A673 (cell line): ENCODE measurements around the gene SCRN1.

Experiments
- EZH2 ChIP-seq: fragments of 200-600 bp; sonication (generic); IDR thresholded peaks from 2 replicates; pipeline ENCODE4 v1.6.1; 2017; ENCODE audit warnings: borderline replicate concordance, low read depth, mild to moderate bottlenecking, mixed read lengths, antibody characterized with exemption, low read length; ENCODE audit not compliant: poor library complexity, severe bottlenecking
- TF ChIP-seq, protein P1 (sequence below): fragments of 300-800, 200-600 bp; sonication (generic); conservative IDR thresholded peaks from 2 replicates; pipeline ENCODE4 v1.5.1; 2017; ENCODE audit warnings: low read depth, mild to moderate bottlenecking, antibody characterized with exemption, low read length, moderate library complexity, mixed read lengths

DNA sequence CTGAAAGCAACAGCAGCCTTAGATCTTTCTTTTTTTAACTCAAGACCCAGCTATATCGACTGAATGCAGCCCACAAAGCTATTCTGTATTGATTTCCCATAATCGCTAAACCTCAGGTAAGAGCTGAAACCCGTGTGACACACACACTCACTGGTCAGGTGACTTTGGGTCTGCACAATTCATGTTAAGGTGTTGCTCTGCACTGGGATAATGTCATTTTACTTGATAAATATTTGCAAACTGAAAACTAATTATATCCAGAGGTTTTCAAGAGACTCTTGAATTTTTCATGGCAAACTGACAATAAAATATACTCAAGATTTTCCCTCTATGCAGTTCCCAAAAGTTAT lies 33.1 kb downstream of the SCRN1 start:
- no peak for TF ChIP-seq EZH2
- TF ChIP-seq, protein P1, sequence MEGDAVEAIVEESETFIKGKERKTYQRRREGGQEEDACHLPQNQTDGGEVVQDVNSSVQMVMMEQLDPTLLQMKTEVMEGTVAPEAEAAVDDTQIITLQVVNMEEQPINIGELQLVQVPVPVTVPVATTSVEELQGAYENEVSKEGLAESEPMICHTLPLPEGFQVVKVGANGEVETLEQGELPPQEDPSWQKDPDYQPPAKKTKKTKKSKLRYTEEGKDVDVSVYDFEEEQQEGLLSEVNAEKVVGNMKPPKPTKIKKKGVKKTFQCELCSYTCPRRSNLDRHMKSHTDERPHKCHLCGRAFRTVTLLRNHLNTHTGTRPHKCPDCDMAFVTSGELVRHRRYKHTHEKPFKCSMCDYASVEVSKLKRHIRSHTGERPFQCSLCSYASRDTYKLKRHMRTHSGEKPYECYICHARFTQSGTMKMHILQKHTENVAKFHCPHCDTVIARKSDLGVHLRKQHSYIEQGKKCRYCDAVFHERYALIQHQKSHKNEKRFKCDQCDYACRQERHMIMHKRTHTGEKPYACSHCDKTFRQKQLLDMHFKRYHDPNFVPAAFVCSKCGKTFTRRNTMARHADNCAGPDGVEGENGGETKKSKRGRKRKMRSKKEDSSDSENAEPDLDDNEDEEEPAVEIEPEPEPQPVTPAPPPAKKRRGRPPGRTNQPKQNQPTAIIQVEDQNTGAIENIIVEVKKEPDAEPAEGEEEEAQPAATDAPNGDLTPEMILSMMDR, result no peak
